ENCODE data around the gene C6orf47. TPM values are rescaled to one million over a fixed set of nuclear protein-coding genes. Genes with fewer than 3 reads are reported as not detected.

Gene C6orf47
- total and polyA plus RNA-seq, 2 of the 13 experiments (the other 11 are each of a cell fraction or from before 2014, with no cell fraction given), result 1.7 to 18.1 TPM

DNA sequence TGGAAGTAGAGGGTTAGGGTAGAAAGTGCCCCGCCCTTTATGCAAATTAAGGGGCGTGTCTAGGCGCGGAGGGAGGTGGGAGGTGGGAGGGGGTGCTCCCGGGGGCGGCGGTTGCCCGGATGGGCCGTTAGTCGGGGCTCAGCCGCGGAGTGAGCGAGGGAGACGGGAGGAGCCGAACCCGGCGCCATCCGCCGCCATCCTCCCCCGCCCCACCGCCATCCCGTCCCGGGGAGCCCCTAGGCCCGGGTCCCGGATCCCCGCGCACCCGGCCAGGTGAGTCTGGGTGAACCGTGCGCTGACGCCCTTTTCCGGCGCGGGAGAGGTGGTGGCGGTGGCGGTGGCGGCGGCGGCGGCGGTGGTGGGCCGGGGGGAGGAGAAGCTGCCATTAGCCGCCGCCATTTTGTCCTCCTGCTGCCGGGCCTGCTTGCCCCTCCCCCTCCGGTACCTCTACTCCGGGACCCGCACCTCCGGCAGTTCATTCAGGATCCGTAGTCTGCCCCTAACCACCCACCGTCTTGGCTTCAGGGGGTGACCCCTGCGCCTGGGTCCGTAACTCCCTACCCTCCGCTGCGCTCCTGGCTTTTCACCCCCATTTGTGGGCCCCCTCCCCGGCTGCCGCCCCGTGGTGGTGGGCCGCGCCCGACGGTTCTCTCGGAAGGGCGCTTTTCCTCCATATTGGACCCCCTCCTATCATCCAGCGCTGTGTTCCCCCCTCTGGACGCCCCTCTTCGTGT is 39.8 kb downstream of the C6orf47 start, which contains the start of gene PRRC2A (continued):
- TF ChIP-seq PHF21A (CRISPR knock-in tag; IDR thresholded peaks at IDR 0.05), result no peak; the same call in none of the 2 replicates
- TF ChIP-seq, protein P1, sequence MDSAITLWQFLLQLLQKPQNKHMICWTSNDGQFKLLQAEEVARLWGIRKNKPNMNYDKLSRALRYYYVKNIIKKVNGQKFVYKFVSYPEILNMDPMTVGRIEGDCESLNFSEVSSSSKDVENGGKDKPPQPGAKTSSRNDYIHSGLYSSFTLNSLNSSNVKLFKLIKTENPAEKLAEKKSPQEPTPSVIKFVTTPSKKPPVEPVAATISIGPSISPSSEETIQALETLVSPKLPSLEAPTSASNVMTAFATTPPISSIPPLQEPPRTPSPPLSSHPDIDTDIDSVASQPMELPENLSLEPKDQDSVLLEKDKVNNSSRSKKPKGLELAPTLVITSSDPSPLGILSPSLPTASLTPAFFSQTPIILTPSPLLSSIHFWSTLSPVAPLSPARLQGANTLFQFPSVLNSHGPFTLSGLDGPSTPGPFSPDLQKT (CRISPR knock-in tag; IDR thresholded peaks at IDR 0.05; ENCODE audit: borderline replicate concordance), result no peak
- no peak for TF ChIP-seq STAT5B (CRISPR knock-in tag; IDR thresholded peaks at IDR 0.05)
- peak; percentile 37; the same call in 1 of the 2 replicates for TF ChIP-seq PPARG (CRISPR knock-in tag; conservative IDR thresholded peaks at IDR 0.05)
- TF ChIP-seq GABPB1 (CRISPR knock-in tag; IDR thresholded peaks at IDR 0.05), result peak; percentile 83
- TF ChIP-seq, protein P2, sequence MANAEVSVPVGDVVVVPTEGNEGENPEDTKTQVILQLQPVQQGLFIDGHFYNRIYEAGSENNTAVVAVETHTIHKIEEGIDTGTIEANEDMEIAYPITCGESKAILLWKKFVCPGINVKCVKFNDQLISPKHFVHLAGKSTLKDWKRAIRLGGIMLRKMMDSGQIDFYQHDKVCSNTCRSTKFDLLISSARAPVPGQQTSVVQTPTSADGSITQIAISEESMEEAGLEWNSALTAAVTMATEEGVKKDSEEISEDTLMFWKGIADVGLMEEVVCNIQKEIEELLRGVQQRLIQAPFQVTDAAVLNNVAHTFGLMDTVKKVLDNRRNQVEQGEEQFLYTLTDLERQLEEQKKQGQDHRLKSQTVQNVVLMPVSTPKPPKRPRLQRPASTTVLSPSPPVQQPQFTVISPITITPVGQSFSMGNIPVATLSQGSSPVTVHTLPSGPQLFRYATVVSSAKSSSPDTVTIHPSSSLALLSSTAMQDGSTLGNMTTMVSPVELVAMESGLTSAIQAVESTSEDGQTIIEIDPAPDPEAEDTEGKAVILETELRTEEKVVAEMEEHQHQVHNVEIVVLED (CRISPR knock-in tag; IDR thresholded peaks at IDR 0.05; ENCODE audit: borderline replicate concordance), result no peak
- no peak for TF ChIP-seq ZFP41 (CRISPR knock-in tag; IDR thresholded peaks at IDR 0.05; ENCODE audit: borderline replicate concordance)
- TF ChIP-seq, protein P3, sequence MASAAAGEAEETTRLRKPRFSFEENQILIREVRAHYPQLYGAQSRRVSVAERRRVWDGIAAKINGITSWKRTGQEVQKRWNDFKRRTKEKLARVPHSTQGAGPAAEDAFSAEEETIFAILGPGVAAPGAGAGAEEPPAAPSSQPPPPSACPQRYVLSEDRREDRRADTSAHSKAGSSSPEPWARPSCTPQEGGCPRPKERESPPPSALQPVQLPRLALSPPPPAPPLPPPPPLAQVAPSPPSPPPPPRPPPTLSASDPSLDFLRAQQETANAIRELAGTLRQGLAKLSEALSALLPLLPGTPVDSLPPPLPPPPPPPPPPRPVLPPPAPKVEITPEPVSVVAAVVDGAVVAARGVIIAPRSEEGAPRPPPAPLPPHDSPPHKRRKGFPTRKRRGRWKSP (CRISPR knock-in tag; IDR thresholded peaks at IDR 0.05), result no peak; the same call in 1 of the 2 replicates
- TF ChIP-seq SAP130 (CRISPR knock-in tag; IDR thresholded peaks at IDR 0.05; ENCODE audit: low read depth), result peak; percentile 71
- no peak for TF ChIP-seq ZNF546 (CRISPR knock-in tag; conservative IDR thresholded peaks at IDR 0.05)
- TF ChIP-seq MAZ (IDR thresholded peaks at IDR 0.05; ENCODE audit: borderline replicate concordance, low read depth, low read length), result peak; percentile 99
- TF ChIP-seq MAZ (CRISPR knock-in tag; IDR thresholded peaks at IDR 0.05; ENCODE audit: low read depth), result peak; percentile 68
- TF ChIP-seq TOPORS (CRISPR knock-in tag; IDR thresholded peaks at IDR 0.05), result peak; percentile 62
- TF ChIP-seq CBX1 (IDR thresholded peaks at IDR 0.05; ENCODE audit: low read depth), result no peak
- no peak for TF ChIP-seq XRCC5 (optimal IDR thresholded peaks at IDR 0.05; ENCODE audit: low read length)
- TF ChIP-seq, protein P4, sequence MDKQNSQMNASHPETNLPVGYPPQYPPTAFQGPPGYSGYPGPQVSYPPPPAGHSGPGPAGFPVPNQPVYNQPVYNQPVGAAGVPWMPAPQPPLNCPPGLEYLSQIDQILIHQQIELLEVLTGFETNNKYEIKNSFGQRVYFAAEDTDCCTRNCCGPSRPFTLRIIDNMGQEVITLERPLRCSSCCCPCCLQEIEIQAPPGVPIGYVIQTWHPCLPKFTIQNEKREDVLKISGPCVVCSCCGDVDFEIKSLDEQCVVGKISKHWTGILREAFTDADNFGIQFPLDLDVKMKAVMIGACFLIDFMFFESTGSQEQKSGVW (CRISPR knock-in tag; IDR thresholded peaks at IDR 0.05; ENCODE audit: borderline replicate concordance), result peak; percentile 85; the same call in 1 of the 2 replicates
- TF ChIP-seq HNF4G (IDR thresholded peaks at IDR 0.05; ENCODE audit: borderline replicate concordance, low read depth, low read length), result peak; percentile 25; the same call in 1 of the 2 replicates
- peak; percentile 36; the same call in 1 of the 2 replicates for TF ChIP-seq HNF4G (CRISPR knock-in tag; IDR thresholded peaks at IDR 0.05; ENCODE audit: borderline replicate concordance, low read depth)
- TF ChIP-seq HES4 (CRISPR knock-in tag; IDR thresholded peaks at IDR 0.05; ENCODE audit: borderline replicate concordance), result no peak
- no peak; the same call in 1 of the 2 replicates for TF ChIP-seq ZNF879 (CRISPR knock-in tag; IDR thresholded peaks at IDR 0.05)
- TF ChIP-seq GLI4 (CRISPR knock-in tag; IDR thresholded peaks at IDR 0.05; ENCODE audit: borderline replicate concordance), result no peak; the same call in 1 of the 2 replicates
- TF ChIP-seq TP53 (CRISPR knock-in tag; conservative IDR thresholded peaks at IDR 0.05), result no peak
- TF ChIP-seq ZNF713 (CRISPR knock-in tag; IDR thresholded peaks at IDR 0.05), result 0 out of 2 replicates have a peak, but pooled peaks have one; percentile 32
- peak; percentile 1; the same call in 1 of the 2 replicates for TF ChIP-seq ZNF335 (CRISPR knock-in tag; IDR thresholded peaks at IDR 0.05)
- peak; percentile 77; the same call in 1 of the 2 replicates for TF ChIP-seq KDM2A (CRISPR knock-in tag; IDR thresholded peaks at IDR 0.05; ENCODE audit: borderline replicate concordance, low read depth)
- no peak; the same call in 1 of the 2 replicates for TF ChIP-seq CHD2 (IDR thresholded peaks at IDR 0.05; ENCODE audit: low read depth, low read length)
- TF ChIP-seq ZFY (CRISPR knock-in tag; IDR thresholded peaks at IDR 0.05), result peak; percentile 78

Measured in HepG2 (cell line).